ENCODE measurements around the gene NPAS2.

- no peak for TF ChIP-seq POLR2AphosphoS5 (IDR thresholded peaks at IDR 0.05)
- no peak for TF ChIP-seq CTCF (IDR thresholded peaks at IDR 0.05)
Measured at GRCh38 chr2:100878000-100878791, 58.3 kb downstream of the NPAS2 start.

Measured in upper lobe of left lung (tissue), 4 donors.